ENCODE measurements around the gene HAX1. TPM values are rescaled to one million over a fixed set of nuclear protein-coding genes. Genes with fewer than 3 reads are reported as not detected.

The HAX1 gene
- total RNA-seq, 1 experiment from 2014 or later = 80.4 TPM

DNA sequence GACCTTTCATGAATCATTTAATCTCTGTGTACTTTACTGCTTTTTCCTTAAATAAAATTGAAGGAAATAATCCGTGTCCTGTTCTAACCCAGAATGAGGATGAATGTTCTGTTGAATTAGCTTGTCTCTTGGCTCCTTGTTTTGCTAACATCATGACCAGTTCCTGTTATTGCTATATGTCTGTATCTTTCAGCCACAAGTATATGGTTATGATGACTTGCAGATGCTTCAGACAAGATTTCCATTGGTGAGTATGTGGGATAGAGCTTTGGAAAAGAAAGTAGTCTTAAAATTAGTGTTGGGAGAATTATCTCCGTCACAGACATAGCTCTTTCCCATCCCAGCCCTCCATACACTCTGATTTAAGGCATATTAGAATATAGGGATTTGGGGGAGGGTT lies 13.6 kb upstream of the HAX1 start:
- Histone ChIP-seq H3K23ac (ENCODE audit: insufficient read length, low read depth, low read length) (no peak overlapping the region), H2AFZ (ENCODE audit: low read length) (no peak overlapping the region), H3K23me2 (ENCODE audit: insufficient read length, low read depth, low read length, poor library complexity, severe bottlenecking) (no peaks in the 10 kb centered on the region), H2BK12ac (ENCODE audit: insufficient read length, low read depth, low read length) (no peak overlapping the region), H2BK20ac (ENCODE audit: low read depth, low read length, poor library complexity, severe bottlenecking) (no peak overlapping the region), H3T11ph (ENCODE audit: low read length) (no peak overlapping the region), H3K4me2 (ENCODE audit: insufficient read depth, insufficient read length, low read length) (no peak overlapping the region), H3K79me1 (ENCODE audit: insufficient read depth, low read depth, low read length, poor library complexity, severe bottlenecking) (no peaks in the 10 kb centered on the region), H2BK5ac (ENCODE audit: insufficient read length, low read length) (no peak overlapping the region), H3K9me3 (ENCODE audit: control insufficient read depth, low read depth, low read length) (no peaks in the 10 kb centered on the region), H4K20me1 (ENCODE audit: control insufficient read depth, insufficient read depth, insufficient read length) (no peaks in the 10 kb centered on the region), H3K27me3 (ENCODE audit: insufficient read depth, low read length) (no peaks in the 10 kb centered on the region), H3K18ac (ENCODE audit: insufficient read length, low read depth, low read length) (no peak overlapping the region), H3K14ac (ENCODE audit: insufficient read depth, low read length) (no peak overlapping the region), H3K27ac (ENCODE audit: insufficient read length, low read depth, low read length) (no peak overlapping the region), H2BK120ac (ENCODE audit: low read depth, low read length, poor library complexity, severe bottlenecking) (no peak overlapping the region), H2BK15ac (ENCODE audit: low read depth, low read length) (no peak overlapping the region), H4K5ac (ENCODE audit: insufficient read length, low read depth, low read length) (no peak overlapping the region), H4K8ac (replicated peaks; ENCODE audit: insufficient read length, low read depth, low read length) (no peak overlapping the region), H3K56ac (ENCODE audit: insufficient read length, low read depth, low read length) (no peak overlapping the region), H4K91ac (ENCODE audit: insufficient read length, low read depth, low read length) (no peak overlapping the region), H3K4me1 (ENCODE audit: insufficient read depth, low read length) (no peaks in the 10 kb centered on the region; the same call in 1 of the 2 replicates), H3K79me2 (ENCODE audit: insufficient read depth, low read length) (no peaks in the 10 kb centered on the region), H3K9ac (ENCODE audit: extremely low read depth, insufficient read length, low read length) (no peak overlapping the region), H2AK5ac (ENCODE audit: insufficient read length, low read length) (no peak overlapping the region), H3K4ac (ENCODE audit: low read depth, low read length) (no peak overlapping the region)
- Mint-ChIP-seq H3K27me3 (ENCODE audit: low read depth) (no peaks in the 10 kb centered on the region; the same call in 1 of the 2 replicates), H3K4me1 (no peaks in the 10 kb centered on the region), H3K4me3 (no peak overlapping the region), H3K9me3 (no peaks in the 10 kb centered on the region), H3K27ac (no peak overlapping the region), H3K36me3 (ENCODE audit: insufficient read depth in 1 of 3, low read depth in 3 of 3) (peaks cover 61 to 100% (median 95%) of the 10 kb centered on the region in 3 experiments)
- no peak for DNase-seq
- TF ChIP-seq, protein P1, sequence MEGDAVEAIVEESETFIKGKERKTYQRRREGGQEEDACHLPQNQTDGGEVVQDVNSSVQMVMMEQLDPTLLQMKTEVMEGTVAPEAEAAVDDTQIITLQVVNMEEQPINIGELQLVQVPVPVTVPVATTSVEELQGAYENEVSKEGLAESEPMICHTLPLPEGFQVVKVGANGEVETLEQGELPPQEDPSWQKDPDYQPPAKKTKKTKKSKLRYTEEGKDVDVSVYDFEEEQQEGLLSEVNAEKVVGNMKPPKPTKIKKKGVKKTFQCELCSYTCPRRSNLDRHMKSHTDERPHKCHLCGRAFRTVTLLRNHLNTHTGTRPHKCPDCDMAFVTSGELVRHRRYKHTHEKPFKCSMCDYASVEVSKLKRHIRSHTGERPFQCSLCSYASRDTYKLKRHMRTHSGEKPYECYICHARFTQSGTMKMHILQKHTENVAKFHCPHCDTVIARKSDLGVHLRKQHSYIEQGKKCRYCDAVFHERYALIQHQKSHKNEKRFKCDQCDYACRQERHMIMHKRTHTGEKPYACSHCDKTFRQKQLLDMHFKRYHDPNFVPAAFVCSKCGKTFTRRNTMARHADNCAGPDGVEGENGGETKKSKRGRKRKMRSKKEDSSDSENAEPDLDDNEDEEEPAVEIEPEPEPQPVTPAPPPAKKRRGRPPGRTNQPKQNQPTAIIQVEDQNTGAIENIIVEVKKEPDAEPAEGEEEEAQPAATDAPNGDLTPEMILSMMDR (conservative IDR thresholded peaks at IDR 0.05) = no peak
- no CpG with 5 or more reads among the region's 2 CpGs for WGBS (ENCODE audit: extremely low coverage, insufficient read length, low lambda C conversion rate)
